GM19240 (cell line): ENCODE measurements around the gene TMA7.
"Not testable (repeated sequence)": the region's sequence is repeated elsewhere in the genome, so short reads cannot be mapped to it uniquely, and the experiment has no call there.

Experiments
- DNase-seq: peaks from one replicate; pipeline ENCODE4 v3.0.0; 2011; ENCODE audit warnings: low spot score; ENCODE audit not compliant: insufficient read length

TMA7 gene

DNA sequence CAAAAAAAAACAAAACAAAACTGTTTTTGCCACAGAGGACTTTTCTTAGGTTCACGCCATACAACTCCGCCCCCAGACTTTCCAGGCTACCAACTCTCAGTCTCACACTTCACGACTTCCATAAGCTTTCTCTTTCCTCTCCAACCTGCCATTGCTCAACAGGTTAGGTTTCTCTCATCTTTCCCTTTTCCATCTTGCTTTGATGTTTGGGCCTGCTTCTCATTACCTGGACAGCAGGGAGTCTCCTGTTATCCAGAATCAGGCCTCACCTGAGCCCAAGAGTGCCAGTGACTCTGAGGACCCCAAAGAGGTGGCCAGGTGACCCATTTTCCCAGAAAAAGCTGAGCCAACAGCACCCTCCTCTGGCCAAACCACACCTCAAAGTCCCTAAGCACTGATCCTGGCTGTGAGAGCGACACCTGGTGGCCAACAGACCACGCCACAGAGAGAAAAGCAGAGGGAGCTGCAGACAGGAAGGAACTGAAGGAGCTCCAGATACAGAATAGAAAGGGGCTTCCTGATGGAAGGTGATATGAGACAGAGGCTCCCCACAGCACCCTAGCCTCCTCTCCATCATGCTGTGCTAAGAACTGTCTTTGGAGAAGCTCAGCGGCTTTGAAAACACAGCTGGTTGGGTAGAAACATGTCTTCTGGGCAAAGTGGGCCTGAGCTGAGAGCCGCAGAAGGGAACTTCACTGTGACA, 4.1 kb upstream of the TMA7 start:
- DNase-seq, result peak; percentile 81

DNA sequence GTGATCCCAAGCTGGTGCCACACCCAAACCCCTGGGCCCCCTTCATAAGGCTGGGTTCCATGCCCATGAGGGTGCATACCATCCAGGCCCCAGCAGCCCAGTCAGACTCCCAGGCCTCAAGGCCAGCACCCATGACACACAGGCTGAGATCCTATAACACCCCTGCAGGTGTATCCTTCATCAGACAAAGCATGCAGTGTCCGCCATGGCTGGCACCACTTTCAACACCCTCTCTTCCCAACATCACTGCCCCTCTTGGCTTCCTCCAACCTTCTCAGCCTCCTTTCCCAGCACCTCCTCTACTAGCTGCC, 3.6 kb upstream of the TMA7 start:
- no peak for DNase-seq

DNA sequence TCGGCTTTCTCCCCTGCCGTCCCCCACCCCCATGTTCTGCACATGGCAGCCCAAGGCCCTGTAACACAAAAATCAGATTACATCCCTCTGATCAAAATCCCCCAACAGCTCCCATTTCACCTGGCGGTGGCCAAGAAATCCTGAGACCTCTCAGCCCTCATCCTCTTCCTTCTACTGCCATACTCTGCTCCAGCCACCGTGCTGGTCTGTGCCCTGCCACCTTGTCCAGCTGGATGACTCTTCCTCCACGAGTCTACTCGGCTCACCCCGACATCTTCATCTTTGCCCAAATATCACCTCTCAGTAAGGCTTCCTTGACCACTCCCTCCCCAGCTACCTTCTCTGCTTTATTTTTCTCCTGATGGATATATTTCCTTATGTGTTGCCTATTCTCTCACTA, 3.2 kb upstream of the TMA7 start:
- no peak for DNase-seq

DNA sequence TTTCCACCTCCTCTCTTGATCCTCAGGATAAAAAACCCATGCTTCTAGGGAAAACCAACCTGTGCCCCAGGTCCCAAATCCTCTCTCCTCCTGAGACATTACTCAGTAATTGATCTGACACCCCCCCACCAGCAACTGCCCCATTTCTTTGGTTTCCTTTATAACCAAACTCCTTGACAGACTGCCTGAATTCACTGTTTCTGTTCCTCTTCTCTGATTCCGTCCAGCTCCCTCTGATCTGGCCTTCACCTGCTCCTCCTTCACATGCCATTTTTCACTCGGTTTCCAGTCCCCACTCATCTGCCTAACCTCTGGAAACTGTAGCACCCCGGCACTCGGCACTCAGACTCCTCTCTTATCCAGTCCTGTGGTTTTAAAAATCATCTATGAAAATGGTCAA, 2.2 kb upstream of the TMA7 start:
- no peak for DNase-seq

DNA sequence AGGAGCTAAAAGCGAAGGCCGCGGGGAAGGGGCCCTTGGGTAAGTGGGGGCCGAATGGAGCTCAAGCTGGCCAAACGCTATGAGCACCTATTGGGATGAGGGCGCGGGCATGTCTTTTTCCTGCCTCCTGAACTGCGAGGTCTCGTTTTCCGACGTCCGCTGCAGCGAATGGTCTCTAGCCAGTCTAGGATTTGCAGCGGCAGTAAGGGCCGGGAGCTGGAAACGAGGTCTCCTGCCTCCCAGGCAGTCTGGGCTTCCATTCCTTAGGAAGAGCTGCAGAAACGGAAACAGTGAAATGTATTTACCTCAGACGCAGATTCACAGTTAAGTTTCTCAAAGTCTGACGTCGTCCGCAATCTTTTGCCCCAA, 517 bp downstream of the TMA7 start:
- no peak for DNase-seq

DNA sequence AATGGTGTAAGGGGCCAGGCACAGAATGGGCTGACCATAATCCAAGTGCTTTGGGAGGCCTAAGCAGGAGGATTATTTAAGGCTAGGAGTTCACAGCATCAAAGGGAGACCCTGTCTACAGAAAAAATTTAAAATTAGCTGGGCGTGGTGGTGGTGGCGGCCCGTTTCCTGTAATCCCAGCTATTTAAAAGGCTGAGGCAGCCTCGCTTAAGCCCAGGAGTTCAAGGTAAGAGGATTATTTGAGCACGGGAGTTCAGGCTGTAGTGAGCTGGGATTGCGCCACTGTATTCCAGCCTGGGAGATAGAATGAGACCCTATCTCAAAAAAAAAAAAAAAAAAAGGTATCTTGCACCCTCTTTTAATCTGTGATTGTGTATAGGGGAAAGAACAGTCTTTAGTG, 1.9 kb downstream of the TMA7 start:
- no peak for DNase-seq

DNA sequence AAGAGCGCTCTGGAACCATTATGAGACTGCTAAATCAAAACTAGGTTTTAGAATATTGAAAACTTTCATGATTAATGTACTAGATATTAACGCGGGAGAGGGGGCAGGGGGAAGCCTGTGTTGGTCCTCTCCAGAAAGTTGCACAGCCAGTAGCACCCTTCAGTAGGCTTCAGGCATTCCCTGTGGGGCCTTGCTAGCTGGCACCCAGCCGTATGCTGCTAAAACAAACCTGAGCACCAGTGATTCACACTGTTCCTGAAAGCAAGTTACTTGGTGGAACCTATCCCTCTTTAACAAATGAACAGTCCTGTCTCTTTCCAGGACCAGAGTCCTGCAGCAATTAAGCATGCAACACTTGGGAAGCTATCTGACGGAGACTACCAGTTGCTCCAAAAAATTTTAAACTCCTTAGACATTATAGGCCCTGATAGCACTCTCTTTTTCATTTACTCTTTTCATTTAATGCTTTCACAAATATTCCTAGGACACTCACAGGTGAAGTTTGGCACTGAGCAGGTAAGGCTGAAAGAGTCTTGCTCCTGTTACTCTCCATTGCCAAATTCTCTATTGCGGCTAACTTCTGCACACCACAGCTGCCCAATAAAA, 5.3 kb downstream of the TMA7 start:
- DNase-seq, result no peak

DNA sequence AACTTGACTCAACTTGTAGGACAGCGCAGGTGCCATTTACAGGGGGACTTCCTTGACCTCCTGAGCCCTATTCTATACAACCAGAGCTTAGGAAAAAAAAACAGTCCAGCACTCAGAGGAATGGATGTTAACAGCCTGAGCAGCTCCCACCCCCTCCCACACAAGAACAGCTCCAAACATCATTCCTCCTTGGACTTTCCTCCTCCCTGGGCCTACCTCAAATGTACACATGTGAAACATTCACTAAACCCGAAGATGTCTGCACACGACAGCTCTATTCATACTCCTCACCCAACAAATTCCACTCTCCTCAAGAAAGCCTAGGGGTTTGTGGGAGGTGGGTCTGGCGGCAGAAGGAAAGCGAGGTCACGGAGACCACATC, 6.0 kb downstream of the TMA7 start:
- DNase-seq, result no peak

DNA sequence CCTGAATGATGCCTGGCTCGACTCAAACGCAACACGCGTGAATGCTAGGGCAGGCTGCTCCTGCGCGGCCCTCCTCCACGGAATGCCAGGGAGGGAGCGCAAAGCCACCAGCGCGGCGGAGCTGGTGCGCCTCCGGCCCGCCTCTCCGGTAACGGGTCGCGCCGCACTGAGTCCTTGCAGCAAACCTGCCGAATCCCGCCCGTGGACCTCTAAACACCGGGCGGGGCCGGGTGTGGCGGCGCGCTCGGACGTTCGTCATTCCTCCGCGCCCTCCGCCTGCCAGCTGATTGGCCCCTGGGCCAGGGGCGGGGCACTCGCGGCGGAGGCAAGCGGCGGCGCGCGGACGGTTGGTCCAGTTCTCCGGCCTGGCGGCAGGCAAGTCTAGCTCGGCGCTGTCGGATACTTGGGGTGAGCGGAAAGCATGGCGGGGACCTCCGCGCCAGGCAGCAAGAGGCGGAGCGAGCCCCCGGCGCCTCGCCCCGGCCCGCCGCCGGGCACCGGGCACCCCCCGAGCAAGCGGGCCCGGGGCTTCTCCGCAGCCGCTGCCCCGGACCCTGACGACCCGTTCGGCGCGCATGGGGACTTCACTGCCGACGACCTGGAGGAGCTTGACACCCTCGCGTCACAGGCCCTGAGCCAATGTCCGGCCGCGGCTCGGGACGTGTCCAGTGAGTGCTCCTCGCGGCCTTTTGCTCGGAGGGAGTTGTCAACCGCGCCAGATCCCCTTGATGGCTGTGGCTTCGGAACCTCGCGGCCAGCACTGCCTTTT, 6.6 kb downstream of the TMA7 start, which contains the start of gene ATRIP:
TSS of gene ATRIP (plus strand) at position 313 of the 769 bp plus-strand sequence. CDS start at position 422, 109 bp downstream.
- DNase-seq, result peak; percentile 78

DNA sequence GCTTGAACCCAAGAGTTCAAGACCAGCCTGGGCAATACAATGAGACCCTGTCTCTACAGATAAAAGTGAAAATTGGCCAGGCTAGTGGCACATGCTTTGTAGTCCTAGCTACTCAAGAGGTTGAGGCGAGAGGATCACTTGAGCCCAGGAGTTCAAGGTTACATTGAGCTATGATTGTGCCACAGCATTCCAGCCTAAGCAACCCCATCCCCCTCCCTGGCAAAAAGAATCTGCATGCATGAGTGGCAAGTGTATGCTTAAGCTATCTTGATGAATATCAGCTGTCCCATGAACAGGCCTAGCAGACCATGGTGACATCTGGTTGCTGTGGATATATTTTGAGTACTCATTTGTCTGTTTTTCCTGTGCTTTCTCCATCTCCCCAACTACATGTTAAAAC, 11.2 kb downstream of the TMA7 start:
- no peak for DNase-seq

DNA sequence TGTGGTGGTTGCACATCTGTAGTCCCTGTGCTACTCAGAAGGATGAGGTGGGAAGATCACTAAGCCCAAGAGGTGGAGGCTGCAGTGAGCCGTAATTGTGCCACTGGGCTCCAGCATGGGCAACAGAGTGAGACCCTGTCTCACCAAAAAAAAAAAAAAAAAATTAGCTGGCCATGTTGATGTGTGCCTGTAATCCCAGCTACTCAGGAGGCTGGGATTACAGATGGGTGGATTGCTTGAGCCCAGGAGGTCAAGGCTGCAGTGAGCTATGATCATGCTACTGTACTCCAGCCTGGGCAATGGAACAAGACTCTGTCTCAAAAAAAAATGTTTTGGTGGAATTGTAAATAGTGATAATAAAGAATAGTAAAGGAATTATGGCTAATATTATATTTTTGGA, 16.4 kb downstream of the TMA7 start:
- DNase-seq, result no peak

DNA sequence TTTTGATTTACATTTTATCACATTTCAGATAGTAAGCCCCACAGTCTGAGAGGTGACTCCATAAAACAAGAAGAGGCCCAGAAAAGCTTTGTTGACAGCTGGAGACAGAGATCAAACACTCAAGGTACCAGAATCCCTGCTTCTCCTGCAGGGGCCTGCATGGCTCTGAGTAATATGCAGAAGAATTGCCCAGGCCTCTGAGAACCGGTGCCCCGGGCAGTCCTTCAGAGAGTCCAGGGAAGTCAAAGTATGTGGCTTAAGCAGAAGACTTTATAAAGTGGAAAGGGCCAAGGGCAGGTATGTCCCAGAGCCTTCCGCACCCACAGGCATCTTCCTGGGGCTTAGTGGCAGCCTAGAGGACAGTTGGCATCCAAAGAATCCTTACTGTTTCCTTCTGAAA, 19.3 kb downstream of the TMA7 start:
- no peak for DNase-seq

DNA sequence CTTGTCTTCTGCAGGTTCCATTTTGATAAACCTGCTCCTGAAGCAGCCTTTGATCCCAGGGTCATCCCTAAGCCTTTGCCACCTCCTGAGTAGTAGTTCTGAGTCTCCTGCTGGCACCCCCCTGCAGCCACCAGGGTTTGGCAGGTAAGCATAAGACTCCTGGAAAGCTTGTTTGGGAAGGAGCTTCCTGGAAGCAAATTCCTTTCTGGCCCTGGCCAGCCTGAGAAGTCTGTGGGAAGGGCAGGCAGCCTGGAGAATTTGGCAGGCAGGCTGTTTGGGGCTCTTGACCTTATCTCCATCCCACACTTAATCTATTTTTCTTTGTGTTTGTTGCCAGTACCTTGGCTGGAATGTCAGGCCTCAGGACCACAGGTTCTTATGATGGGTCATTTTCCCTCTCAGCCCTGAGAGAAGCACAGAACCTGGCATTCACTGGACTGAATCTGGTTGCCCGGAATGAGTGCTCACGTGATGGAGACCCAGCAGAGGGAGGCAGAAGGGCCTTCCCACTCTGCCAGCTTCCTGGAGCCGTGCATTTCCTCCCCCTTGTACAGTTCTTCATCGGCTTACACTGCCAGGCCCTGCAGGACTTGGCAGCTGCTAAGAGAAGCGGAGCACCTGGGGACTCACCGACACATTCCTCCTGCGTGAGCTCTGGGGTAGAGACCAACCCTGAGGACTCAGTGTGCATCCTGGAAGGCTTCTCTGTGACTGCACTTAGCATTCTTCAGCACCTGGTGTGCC, 19.9 kb downstream of the TMA7 start:
- DNase-seq, result no peak

DNA sequence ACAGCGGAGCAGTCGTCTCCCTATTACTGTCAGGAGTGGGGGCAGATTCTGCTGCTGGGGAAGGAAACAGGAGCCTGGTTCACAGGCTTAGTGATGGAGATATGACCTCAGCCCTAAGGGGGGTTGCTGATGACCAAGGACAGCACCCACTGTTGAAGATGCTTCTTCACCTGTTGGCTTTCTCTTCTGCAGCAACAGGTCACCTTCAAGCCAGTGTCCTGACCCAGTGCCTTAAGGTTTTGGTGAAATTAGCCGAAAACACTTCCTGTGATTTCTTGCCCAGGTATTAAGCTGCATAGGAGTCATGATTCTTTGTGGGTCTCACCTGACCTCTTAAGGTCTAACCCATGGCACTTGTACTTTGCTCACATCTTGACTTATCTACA, 20.5 kb downstream of the TMA7 start:
- no peak for DNase-seq

DNA sequence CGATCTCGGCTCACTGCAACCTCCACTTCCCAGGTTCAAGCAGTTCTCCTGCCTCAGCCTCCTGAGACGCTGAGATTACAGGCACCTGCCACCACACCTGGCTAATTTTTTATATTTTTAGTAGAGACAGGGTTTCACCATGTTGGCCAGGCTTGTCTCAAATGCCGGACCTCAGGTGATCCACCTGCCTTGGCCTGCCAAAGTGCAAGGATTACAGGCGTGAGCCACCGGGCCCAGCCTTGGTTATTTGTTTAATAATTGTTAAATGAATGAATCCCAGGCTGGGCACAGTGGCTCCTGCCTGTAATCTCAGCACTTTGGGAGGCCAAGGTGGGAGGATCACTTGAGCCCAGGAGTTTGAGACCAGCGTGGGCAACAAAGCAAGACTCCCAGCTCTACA, 21.7 kb downstream of the TMA7 start:
- DNase-seq, result not testable (repeated sequence)

DNA sequence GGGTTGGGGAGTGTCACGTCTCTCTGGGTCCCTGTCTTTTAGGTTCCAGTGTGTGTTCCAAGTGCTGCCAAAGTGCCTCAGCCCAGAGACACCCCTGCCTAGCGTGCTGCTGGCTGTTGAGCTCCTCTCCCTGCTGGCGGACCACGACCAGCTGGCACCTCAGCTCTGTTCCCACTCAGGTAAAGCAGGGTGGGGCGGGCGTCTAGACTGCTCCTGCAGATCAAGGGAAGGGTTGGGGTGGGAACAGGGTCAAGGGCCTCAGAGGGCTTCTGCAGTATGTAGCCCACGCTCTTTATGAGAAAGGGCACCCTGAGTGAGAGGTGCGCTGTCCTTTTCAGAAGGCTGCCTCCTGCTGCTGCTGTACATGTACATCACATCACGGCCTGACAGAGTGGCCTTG, 23.6 kb downstream of the TMA7 start:
- no peak for DNase-seq

DNA sequence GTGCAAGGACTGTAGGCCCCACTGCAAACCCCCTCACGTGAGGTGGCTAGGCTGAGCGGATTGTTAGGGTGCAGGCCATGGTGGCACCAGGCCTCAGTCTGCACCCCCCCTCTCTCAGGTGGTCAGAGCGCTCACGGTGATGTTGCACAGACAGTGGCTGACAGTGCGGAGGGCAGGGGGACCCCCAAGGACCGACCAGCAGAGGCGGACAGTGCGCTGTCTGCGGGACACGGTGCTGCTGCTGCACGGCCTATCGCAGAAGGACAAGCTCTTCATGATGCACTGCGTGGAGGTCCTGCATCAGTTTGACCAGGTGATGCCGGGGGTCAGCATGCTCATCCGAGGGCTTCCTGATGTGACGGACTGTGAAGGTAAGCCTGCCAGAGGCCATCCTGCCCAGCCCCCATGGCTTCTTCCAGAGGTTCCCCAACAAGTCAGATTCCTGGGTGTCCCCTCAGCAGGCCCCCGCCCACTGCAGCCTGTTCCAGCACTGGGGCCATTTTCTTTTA, 24.7 kb downstream of the TMA7 start:
- no peak for DNase-seq

DNA sequence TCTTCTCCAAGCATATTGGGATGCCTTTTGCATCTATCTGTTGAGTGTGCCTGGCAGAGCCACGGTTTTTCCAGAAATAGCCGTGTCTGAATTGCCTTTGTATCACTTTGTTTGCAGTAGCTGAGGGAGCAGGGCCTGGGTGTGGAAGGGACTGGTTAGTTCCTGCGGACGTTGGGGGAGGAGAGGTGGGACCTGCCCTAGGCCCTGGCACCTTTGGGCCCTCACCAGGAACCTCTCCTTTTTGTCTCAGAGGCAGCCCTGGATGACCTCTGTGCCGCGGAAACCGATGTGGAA, 25.1 kb downstream of the TMA7 start:
- no peak for DNase-seq

DNA sequence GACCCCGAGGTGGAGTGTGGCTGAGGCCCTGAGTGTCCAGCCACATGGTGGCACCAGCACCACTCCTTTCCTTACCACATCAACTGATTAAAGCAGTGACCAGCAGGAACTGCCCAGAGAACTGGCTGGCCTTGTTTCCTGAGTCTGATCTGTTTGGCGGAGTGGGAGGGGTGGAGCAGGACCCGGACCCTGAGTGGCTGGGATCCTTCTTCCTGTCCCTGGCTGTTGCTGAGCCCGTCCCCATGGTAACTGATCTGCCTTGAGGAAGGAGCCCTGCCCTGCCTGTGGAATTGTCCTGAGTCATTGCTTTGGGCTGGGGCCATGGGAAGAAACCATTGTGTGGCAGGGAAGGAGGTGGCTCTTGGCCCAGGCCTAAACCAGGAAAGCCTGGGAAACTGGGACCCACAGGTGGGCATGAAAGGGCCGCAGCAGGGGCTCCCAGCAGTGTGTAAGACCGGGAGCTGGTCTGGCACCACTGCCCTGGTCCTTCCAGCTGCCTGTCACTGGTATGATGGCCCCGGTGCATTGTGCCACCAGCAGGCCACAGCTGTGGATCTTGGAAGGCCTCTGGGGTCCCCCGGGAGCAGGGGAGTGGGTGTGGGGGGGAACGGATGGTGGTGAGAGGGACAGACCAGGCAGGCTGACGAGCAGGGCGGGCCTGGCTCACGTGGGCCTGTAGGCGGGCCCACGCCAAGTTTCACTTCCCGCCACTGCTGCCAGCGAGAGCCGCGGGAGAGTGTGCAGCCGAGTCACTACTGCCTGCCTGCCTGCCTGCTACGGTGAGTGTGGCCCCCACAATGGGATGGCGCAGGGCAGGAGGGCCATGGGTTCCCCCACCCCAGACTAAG, 25.7 kb downstream of the TMA7 start:
- DNase-seq, result peak; percentile 69

DNA sequence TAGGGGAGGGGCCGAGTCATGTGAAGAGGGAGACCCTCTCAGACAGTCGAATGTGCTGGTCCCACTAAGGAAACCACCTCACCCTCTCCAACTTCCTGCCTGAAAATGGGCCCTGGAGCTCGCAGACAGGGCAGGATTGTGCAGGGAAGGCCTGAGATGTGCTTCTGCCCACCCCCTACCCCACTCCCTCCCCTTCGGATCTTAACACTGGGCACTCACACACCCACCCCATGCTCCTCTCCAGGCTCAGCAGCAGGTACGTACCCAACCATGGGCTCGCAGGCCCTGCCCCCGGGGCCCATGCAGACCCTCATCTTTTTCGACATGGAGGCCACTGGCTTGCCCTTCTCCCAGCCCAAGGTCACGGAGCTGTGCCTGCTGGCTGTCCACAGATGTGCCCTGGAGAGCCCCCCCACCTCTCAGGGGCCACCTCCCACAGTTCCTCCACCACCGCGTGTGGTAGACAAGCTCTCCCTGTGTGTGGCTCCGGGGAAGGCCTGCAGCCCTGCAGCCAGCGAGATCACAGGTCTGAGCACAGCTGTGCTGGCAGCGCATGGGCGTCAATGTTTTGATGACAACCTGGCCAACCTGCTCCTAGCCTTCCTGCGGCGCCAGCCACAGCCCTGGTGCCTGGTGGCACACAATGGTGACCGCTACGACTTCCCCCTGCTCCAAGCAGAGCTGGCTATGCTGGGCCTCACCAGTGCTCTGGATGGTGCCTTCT, 26.5 kb downstream of the TMA7 start:
- DNase-seq, result no peak

DNA sequence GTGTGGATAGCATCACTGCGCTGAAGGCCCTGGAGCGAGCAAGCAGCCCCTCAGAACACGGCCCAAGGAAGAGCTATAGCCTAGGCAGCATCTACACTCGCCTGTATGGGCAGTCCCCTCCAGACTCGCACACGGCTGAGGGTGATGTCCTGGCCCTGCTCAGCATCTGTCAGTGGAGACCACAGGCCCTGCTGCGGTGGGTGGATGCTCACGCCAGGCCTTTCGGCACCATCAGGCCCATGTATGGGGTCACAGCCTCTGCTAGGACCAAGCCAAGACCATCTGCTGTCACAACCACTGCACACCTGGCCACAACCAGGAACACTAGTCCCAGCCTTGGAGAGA, 27.0 kb downstream of the TMA7 start:
- no peak for DNase-seq
